Colon (tissue), 2 donors: Measurements from ENCODE around the gene C1S.
"Not testable (repeated sequence)": the region's sequence is repeated elsewhere in the genome, so short reads cannot be mapped to it uniquely, and the experiment has no call there.

ENCODE experiments used
- FAIRE-seq: peaks from 2 replicates; lab custom pipeline; 2012; peaks lifted over from hg19 to GRCh38; lab: Jason Lieb, UNC
- donor health status: control.
- donor health status: control.

The C1S gene

GRCh38 chr12:7060353-7060954 lies at the start of gene C1S:
C1S (plus strand) TSS chr12:7060718; CDS start chr12:7061913, 1,195 bp downstream.
- FAIRE-seq, result no peak

- FAIRE-seq, result not testable (repeated sequence)
These were observed 49.1 kb upstream of the C1S start for GRCh38 chr12:7011398-7011797.

- FAIRE-seq, result no peak
These were observed 48.4 kb upstream of the C1S start for GRCh38 chr12:7012024-7012607.

- no peak for FAIRE-seq
These were observed 47.4 kb upstream of the C1S start for GRCh38 chr12:7013101-7013500.

- FAIRE-seq, result no peak
These were observed 44.8 kb upstream of the C1S start for GRCh38 chr12:7015555-7016370.

GRCh38 chr12:7016958-7017571 lies 43.5 kb upstream of the C1S start:
- no peak for FAIRE-seq

GRCh38 chr12:7017870-7018349 lies 42.6 kb upstream of the C1S start:
- FAIRE-seq, result no peak

GRCh38 chr12:7018350-7019042 lies 42.0 kb upstream of the C1S start, which contains the start of gene LPCAT3:
LPCAT3 (minus strand) TSS chr12:7018476; CDS start chr12:7018424, 52 bp downstream.
- no peak for FAIRE-seq

GRCh38 chr12:7019043-7019569 lies 41.4 kb upstream of the C1S start:
- no peak for FAIRE-seq

- FAIRE-seq, result no peak
These were observed 38.6 kb upstream of the C1S start for GRCh38 chr12:7021956-7022355.

GRCh38 chr12:7023114-7023513 lies 37.4 kb upstream of the C1S start:
- no peak for FAIRE-seq

GRCh38 chr12:7026854-7027253 lies 33.7 kb upstream of the C1S start:
- FAIRE-seq, result no peak

- FAIRE-seq, result no peak
These were observed 29.2 kb upstream of the C1S start for GRCh38 chr12:7031306-7031705.

- FAIRE-seq, result no peak
These were observed 27.5 kb upstream of the C1S start for GRCh38 chr12:7032990-7033389.

- FAIRE-seq, result no peak
These were observed 26.1 kb upstream of the C1S start for GRCh38 chr12:7034464-7034863.

- no peak for FAIRE-seq
These were observed 25.1 kb upstream of the C1S start for GRCh38 chr12:7035463-7035862.

GRCh38 chr12:7037411-7037810 lies 23.1 kb upstream of the C1S start:
- not testable (repeated sequence) for FAIRE-seq

- no peak for FAIRE-seq
These were observed 21.9 kb upstream of the C1S start for GRCh38 chr12:7038591-7038990.

- FAIRE-seq, result no peak
These were observed 21.1 kb upstream of the C1S start for GRCh38 chr12:7039403-7039802.

GRCh38 chr12:7042842-7043241 lies 17.7 kb upstream of the C1S start:
- FAIRE-seq, result no peak

- FAIRE-seq, result no peak
These were observed 14.6 kb upstream of the C1S start for GRCh38 chr12:7045913-7046312.
